Muscle of leg (tissue), 11 donors: Measurements from ENCODE around the gene ACBD5. TPM values are rescaled to one million over a fixed set of nuclear protein-coding genes. Genes with fewer than 3 reads are reported as not detected.
A peak's percentile ranks its signal among the peaks of the same experiment; 100 is the strongest.

Experiments used
- DNase-seq: peaks from one replicate; pipeline ENCODE4 v3.0.0; 2013
- H3K27ac ChIP-seq: one replicate; pipeline ENCODE4 v1.5.1; 2013; ENCODE audit warnings: mild to moderate bottlenecking, low read length, control low read depth
- H3K27me3 ChIP-seq: one replicate; pipeline ENCODE4 v1.6.1; 2013; ENCODE audit warnings: low read length; ENCODE audit not compliant: control insufficient read depth, insufficient read depth
- H3K36me3 ChIP-seq: one replicate; pipeline ENCODE4 v1.6.1; 2013; ENCODE audit warnings: low read length; ENCODE audit not compliant: control insufficient read depth, insufficient read depth
- H3K4me1 ChIP-seq: one replicate; pipeline ENCODE4 v1.6.1; 2013; ENCODE audit warnings: low read length; ENCODE audit not compliant: control insufficient read depth, insufficient read depth
- H3K4me3 ChIP-seq: one replicate; pipeline ENCODE4 v1.5.1; 2013; ENCODE audit warnings: low read length, control low read depth
- H3K9me3 ChIP-seq: replicated peaks from 2 replicates; pipeline ENCODE4 v1.6.1; 2013; ENCODE audit warnings: low read depth, low read length; ENCODE audit not compliant: control insufficient read depth
- WGBS: methylation state at CpG from one replicate; pipeline ENCODE4 v1.1.5; 2013; ENCODE audit warnings: missing lambda C conversion rate; ENCODE audit not compliant: insufficient coverage; 5-methylcytosine and 5-hydroxymethylcytosine counted together
- polyA plus RNA-seq, 8 donors: library from polyadenylated mRNA; unstranded; fragments of 120-200 nt; gene quantifications; one replicate each; pipeline versions ENCODE4 v1.2.1 to v1.2.3, GENCODE V29; 2013; ENCODE audit warnings: inconsistent platforms in 1 of 8, low replicate concordance in 1 of 8; ENCODE audit not compliant: insufficient read length in 8 of 8, insufficient read depth in 1 of 8
- total RNA-seq: library from RNA; stranded (reverse); fragments of 120-200 nt; gene quantifications from one replicate; pipeline ENCODE4 v1.2.4, GENCODE V29; 2013

ACBD5 gene
- total and polyA plus RNA-seq, 9 donors = 16.9 to 23.6 (median 21.1) TPM

DNA sequence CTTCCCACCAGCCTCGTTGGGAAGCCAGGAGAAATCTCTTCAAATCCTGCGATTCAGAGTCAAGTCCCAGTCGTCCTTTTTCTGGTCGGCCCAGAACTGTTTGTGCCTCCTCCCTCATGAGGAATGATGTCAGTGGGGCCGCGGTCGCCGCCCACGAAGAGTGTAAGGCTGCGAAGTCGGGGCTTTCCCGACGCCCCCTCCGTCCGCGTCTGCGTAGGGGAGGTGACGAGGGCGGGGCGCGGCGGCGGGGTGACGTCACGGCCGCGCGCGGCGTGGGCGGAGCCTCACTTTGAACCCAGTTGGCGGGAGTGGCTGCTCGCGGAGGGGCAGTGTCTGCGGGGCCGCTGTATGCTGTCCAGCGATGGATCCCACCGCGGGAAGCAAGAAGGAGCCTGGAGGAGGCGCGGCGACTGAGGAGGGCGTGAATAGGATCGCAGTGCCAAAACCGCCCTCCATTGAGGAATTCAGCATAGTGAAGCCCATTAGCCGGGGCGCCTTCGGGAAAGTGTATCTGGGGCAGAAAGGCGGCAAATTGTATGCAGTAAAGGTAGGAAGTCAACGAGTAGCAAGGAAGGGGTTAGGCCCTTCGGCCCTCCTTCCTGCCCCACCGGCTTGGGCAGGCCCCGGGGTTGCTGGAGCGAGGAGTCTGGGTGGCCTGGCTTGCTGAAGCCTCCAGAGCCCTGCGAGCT lies 85.4 kb downstream of the ACBD5 start, which contains the start of gene MASTL:
Gene MASTL, plus strand, starts transcription at position 287 of the 689 bp plus-strand sequence. Its CDS starts 75 bp downstream, at position 362.
- H3K27ac ChIP-seq = peak within 1 kb of the TSS; percentile 100
- H3K4me1 ChIP-seq = peaks cover 8% of the 10 kb centered on the region
- peak within 1 kb of the TSS; percentile 99 for H3K4me3 ChIP-seq
- DNase-seq = peak; percentile 98
- no peaks in the 10 kb centered on the region for H3K27me3 ChIP-seq
- H3K9me3 ChIP-seq = no peaks in the 10 kb centered on the region
- peaks cover 10% of the 10 kb centered on the region for H3K36me3 ChIP-seq
- under 1% methylated on average over 54 of the region's 55 CpGs for WGBS

- DNase-seq = no peak
- H3K4me3 ChIP-seq = peak overlapping the region; percentile 99
- 0% methylated on average over 18 of the region's 18 CpGs for WGBS
These were observed 86.8 kb downstream of the ACBD5 start for GRCh38 chr10:27153845-27154193.

GRCh38 chr10:27153329-27153728 lies 87.3 kb downstream of the ACBD5 start:
- peak overlapping the region; percentile 99 for H3K4me3 ChIP-seq
- no peaks in the 10 kb centered on the region for H3K9me3 ChIP-seq
- peaks cover 8% of the 10 kb centered on the region for H3K4me1 ChIP-seq
- H3K36me3 ChIP-seq = peaks cover 5% of the 10 kb centered on the region
- WGBS = no CpG with 5 or more reads among the region's 6 CpGs
- no peaks in the 10 kb centered on the region for H3K27me3 ChIP-seq
- no peak for DNase-seq
- peak overlapping the region; percentile 100 for H3K27ac ChIP-seq

More at GRCh38 chr10:27153845-27154193, 86.8 kb downstream of the ACBD5 start:
- Histone ChIP-seq H3K27me3 (no peaks in the 10 kb centered on the region), H3K36me3 (peaks cover 7% of the 10 kb centered on the region), H3K9me3 (no peaks in the 10 kb centered on the region), H3K4me1 (peaks cover 8% of the 10 kb centered on the region), H3K27ac (peak overlapping the region; percentile 100)

DNA sequence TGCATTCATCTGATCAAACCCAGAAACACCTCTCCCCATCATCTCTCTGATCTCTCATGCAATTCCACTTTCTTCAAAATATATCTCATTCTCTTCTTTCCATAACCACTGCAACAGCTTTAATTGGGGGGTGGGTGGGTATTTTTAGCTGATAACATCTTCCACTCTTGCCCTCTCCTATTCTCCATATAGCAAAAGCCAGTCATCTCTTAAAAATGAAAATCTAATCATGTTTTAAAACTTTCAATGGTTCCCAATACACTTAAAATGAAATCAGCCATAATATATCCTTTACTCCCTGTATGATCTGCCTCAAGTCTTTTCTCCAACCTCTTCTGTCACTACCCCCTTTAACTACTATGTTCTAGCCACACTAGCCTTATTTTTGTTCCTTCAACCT lies 87.9 kb downstream of the ACBD5 start:
- Histone ChIP-seq H3K36me3 (peaks cover 11% of the 10 kb centered on the region), H3K27me3 (no peaks in the 10 kb centered on the region), H3K9me3 (no peaks in the 10 kb centered on the region), H3K4me1 (peaks cover 8% of the 10 kb centered on the region), H3K4me3 (peak overlapping the region; percentile 99), H3K27ac (no peak overlapping the region)
- no peak for DNase-seq

DNA sequence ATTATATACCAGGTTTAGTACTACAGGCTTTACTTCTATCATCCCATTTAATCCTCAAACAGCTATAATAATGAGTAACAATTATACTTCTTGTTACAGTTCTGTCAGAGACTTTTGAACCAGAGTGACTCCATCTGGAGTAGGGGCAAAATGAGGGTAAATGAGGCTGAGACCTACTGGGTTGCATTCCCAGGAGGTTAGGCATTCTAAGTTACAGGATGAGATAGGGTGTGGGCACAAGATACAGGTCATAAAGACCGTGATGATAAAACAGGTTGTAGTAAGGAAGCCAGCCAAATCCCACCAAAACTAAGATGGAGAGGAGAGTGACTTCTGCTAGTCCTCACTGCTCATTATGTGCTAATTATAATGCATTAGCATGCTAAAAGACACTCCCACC lies 90.3 kb downstream of the ACBD5 start:
- H3K36me3 ChIP-seq = peaks cover 24% of the 10 kb centered on the region
- DNase-seq = no peak
- peaks cover 3% of the 10 kb centered on the region for H3K4me1 ChIP-seq
- no peaks in the 10 kb centered on the region for H3K9me3 ChIP-seq
- no peaks in the 10 kb centered on the region for H3K27me3 ChIP-seq
- no peak overlapping the region for H3K4me3 ChIP-seq
- H3K27ac ChIP-seq = no peak overlapping the region
- no CpG with 5 or more reads among the region's 1 CpG for WGBS

- peaks cover 28% of the 10 kb centered on the region for H3K36me3 ChIP-seq
- no peaks in the 10 kb centered on the region for H3K4me1 ChIP-seq
- 80% methylated on average over 4 of the region's 5 CpGs for WGBS
- no peaks in the 10 kb centered on the region for H3K9me3 ChIP-seq
- DNase-seq = no peak
- no peak overlapping the region for H3K27ac ChIP-seq
- H3K27me3 ChIP-seq = no peaks in the 10 kb centered on the region
- H3K4me3 ChIP-seq = no peak overlapping the region
These were observed 92.9 kb downstream of the ACBD5 start for GRCh38 chr10:27147701-27148100.

DNA sequence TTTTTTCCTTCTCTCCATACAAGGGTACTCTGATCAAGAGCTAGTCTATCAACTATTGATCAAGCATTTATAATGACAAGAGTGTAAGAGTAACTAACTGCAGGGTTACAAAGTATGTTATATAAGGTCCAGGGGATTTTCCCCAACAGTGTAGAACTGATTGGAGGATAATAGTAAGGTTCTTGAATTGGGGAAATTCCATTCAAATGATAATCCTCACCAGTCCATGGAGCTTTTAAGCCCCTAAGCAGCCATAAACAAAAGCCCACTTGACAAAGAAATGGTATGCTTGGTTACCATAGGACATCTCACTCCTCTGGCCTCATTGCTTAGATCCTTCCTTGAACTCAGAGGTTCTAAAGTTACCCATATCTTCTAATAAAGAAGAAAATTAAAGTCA lies 94.7 kb downstream of the ACBD5 start:
- no peak overlapping the region for H3K4me3 ChIP-seq
- H3K27ac ChIP-seq = no peak overlapping the region
- H3K36me3 ChIP-seq = peaks cover 31% of the 10 kb centered on the region
- H3K27me3 ChIP-seq = no peaks in the 10 kb centered on the region
- no peaks in the 10 kb centered on the region for H3K4me1 ChIP-seq
- no peak for DNase-seq
- no peaks in the 10 kb centered on the region for H3K9me3 ChIP-seq

Other genes with a start within 250 kb of the ACBD5 start
- gene ANKRD26, start 140.3 kb downstream of the ACBD5 start, total RNA-seq = 11.7 TPM
- 10 to 100 TPM in 3 of 8 donors, 1 to 10 TPM in 5; 9.0 to 16.4 (median 9.8) TPM for gene ANKRD26, start 140.3 kb downstream of the ACBD5 start, polyA plus RNA-seq
- gene YME1L1, start 86.4 kb downstream of the ACBD5 start, total RNA-seq = 89.7 TPM
- gene YME1L1, start 86.4 kb downstream of the ACBD5 start, polyA plus RNA-seq = 10 to 100 TPM; 68.3 to 95.8 (median 85.0) TPM
- gene MASTL, start 85.4 kb downstream of the ACBD5 start, total RNA-seq = 8.7 TPM
- gene MASTL, start 85.4 kb downstream of the ACBD5 start, polyA plus RNA-seq = 10 to 100 TPM in 1 of 8 donors, 1 to 10 TPM in 7; 4.8 to 10.7 (median 8.2) TPM